AG04449 (cell line): Measurements from ENCODE around the gene KRT36.

ENCODE experiments used
- CTCF ChIA-PET: fragments of 350-600 bp; formaldehyde crosslinking; extraction: SDS; loops from one replicate; lab custom pipeline; 2021; ENCODE audit warnings: antibody characterized with exemption; lab: Yijun Ruan, JAX
- POLR2A ChIA-PET: fragments of 400-600, 350-600 bp; formaldehyde crosslinking; extraction: SDS; loops from one replicate; lab custom pipeline; 2020; ENCODE audit warnings: antibody characterized with exemption, inconsistent platforms; lab: Yijun Ruan, JAX
- DNase-seq: peaks from one replicate; pipeline ENCODE4 v3.0.0-alpha.2; 2010; ENCODE audit warnings: low read depth, low spot score
- H3K4me3 ChIP-seq: 2 replicates; pipeline ENCODE4 v1.5.1; 2011; ENCODE audit warnings: low read depth, mild to moderate bottlenecking, control low read depth, low read length
- TF ChIP-seq, protein P1 (sequence below): IDR thresholded peaks from one replicate; pipeline ENCODE4 v1.5.1; 2011; ENCODE audit warnings: mild to moderate bottlenecking, moderate library complexity, low read length, control low read depth, inconsistent platforms; ENCODE audit not compliant: insufficient read depth; ENCODE audit errors: missing control alignments

The KRT36 gene

DNA sequence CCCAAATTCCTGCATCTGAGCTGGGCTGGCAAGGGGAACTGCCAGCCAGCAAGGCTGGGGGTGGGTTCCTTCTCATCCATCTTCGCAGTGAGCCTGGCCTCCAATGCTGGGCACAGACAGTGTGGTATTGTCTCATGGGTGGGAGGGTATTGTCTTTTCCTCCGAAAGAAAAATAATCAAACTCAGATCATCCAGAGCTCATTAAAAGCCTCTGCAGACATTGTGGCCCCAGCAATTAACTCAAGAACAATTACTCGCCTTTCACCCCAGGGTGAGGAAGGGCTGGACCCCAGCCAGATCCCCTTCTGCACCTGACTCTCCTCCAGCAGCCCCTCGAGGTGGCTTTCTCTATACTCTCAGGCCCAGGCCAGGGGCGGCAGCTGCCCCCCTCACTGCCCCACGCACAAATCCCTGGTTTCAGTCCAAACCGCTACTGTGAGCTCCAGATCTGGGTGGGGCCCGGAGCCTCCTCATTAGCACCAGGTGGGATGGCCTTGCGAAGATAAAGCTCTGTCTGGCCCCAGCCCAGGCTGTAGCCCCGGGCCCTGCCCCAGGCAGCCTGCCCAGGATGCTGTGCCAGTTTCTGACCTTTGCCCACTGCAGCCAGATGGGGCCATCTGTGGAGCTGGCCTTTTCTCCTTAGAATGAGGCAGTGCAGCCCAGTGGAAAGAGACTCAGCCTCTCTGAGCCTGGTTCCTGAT is 31.3 kb upstream of the KRT36 start:
- POLR2A ChIA-PET, result interaction anchor here (1.3 to 1.9 kb wide), 2 partner anchors 10 to 27 kb away, joined by 3 to 5 read pairs; no protein-coding TSS in a partner anchor
- CTCF ChIA-PET, result interaction anchor here (0.8 to 3.3 kb wide), 8 partner anchors 8 to 664 kb away, joined by 3 to 29 read pairs (median 6); no protein-coding TSS in a partner anchor
- DNase-seq, result no peak

DNA sequence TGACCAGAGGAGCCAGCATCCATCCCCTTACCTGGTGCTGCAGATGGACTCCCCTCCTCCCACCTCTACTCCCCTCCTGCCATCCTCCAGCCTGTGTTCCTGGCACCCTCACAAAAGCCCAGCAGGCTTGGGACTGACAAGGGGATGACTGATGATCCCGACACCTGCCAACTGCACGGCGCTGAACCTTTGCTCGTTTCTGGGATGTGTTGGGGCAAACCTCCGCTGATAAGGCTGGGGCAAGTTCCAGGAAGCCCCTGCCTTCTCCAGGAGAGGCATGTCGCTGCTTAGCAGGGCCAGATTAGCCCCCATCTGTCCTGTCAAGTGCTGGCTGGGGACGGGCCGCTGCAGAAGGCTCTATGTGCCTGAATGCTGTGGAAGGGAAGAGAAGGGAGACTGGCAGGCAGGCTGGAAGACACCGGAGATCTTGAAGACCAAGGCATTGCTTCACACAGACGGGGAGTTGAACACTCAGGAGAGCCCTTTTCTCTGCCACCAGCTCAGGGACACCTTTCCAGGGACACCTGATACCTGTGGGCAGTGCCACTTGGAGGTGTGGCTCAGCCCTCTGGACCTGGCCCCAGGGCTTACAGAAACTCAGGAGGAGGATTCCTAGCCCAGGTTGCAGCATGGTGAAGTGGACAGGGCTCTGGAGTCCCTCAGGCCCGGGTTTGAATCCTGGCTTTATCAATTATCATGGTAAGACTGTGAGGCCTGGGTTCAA is 30.0 kb upstream of the KRT36 start:
- TF ChIP-seq, protein P1, sequence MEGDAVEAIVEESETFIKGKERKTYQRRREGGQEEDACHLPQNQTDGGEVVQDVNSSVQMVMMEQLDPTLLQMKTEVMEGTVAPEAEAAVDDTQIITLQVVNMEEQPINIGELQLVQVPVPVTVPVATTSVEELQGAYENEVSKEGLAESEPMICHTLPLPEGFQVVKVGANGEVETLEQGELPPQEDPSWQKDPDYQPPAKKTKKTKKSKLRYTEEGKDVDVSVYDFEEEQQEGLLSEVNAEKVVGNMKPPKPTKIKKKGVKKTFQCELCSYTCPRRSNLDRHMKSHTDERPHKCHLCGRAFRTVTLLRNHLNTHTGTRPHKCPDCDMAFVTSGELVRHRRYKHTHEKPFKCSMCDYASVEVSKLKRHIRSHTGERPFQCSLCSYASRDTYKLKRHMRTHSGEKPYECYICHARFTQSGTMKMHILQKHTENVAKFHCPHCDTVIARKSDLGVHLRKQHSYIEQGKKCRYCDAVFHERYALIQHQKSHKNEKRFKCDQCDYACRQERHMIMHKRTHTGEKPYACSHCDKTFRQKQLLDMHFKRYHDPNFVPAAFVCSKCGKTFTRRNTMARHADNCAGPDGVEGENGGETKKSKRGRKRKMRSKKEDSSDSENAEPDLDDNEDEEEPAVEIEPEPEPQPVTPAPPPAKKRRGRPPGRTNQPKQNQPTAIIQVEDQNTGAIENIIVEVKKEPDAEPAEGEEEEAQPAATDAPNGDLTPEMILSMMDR, result no peak
- ChIA-PET POLR2A (no interaction called here), CTCF (interaction anchor here (1.4 to 1.8 kb wide), 3 partner anchors 10 to 143 kb away, joined by 4 to 6 read pairs (median 4); no protein-coding TSS in a partner anchor)
- DNase-seq, result no peak
- H3K4me3 ChIP-seq, result no peak overlapping the region

More for the DNA sequence above, 31.3 kb upstream of the KRT36 start:
- H3K4me3 ChIP-seq, result no peak overlapping the region
- TF ChIP-seq, protein P1, result no peak

DNA sequence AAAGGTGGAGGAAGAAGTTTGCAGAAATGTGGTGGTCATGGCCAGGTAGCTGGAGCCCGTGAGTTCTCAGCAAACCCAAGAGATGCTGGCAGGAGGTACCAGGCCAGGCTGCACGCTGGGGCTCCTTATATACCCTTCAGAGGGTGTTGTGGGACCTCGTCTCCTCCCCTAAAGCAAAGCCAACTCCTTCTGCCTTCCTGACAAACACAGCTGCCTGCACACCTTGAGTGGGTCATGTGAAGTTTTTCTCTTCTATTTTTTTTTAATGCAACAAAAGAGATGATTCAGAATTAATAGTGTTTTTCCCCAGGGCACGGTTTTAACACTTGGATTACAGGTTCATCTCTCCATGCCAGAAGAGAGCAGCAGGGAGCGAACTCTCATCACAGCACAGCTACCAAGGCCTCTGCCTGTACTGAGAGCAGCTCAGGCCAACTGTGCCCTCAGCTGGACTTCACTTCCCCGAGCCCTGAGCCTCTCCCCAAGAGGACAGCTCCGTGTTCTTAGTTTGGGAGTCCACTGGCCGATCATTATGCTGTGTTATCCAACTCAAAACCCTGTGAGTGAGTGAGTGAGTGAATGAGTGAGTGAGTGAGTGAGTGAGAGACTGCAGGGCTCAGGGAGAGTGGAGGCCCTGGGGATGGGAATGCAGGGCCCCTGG is 29.2 kb upstream of the KRT36 start, which contains the start of gene KRT15:
KRT15 (minus strand) TSS at position 102 of the 661 bp plus-strand sequence; CDS start at position 39, 63 bp downstream.
- no peak for DNase-seq

DNA sequence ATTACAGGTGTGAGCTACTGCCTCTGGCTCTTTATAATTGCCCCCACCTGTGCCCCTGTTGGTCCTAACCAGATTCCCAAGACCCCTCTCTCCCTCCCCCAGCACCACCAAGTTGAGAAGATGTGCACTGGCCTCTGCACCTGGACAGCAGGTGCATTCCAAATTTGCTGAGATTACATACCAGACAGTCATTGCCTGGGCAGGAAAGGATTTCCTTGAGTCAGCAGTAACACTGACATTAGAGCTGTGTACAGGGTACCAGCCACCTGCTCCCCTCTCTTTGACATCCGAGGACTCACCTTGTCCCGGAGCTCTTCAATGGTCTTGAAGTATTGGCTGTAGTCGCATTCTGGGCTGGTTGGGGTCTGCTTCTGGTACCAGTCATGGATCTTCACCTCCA is 28.3 kb upstream of the KRT36 start:
- POLR2A ChIA-PET, result interaction anchor here (0.6 kb wide), 1 partner anchor 171 kb away, joined by 3 read pairs; no protein-coding TSS in a partner anchor
- no peak for DNase-seq
- no peak overlapping the region for H3K4me3 ChIP-seq
- TF ChIP-seq, protein P1, result no peak
- CTCF ChIA-PET, result interaction anchor here (1.4 to 3.8 kb wide), 5 partner anchors 9 to 144 kb away, joined by 4 to 17 read pairs (median 4); no protein-coding TSS in a partner anchor

More for the DNA sequence above, 29.2 kb upstream of the KRT36 start, which contains the start of gene KRT15:
- H3K4me3 ChIP-seq, result no peak within 1 kb of the TSS
- POLR2A ChIA-PET, result no interaction called here
- TF ChIP-seq, protein P1, result no peak
- CTCF ChIA-PET, result interaction anchor here (0.8 to 3.8 kb wide), 5 partner anchors 9 to 144 kb away, joined by 3 to 17 read pairs (median 4); no protein-coding TSS in a partner anchor

DNA sequence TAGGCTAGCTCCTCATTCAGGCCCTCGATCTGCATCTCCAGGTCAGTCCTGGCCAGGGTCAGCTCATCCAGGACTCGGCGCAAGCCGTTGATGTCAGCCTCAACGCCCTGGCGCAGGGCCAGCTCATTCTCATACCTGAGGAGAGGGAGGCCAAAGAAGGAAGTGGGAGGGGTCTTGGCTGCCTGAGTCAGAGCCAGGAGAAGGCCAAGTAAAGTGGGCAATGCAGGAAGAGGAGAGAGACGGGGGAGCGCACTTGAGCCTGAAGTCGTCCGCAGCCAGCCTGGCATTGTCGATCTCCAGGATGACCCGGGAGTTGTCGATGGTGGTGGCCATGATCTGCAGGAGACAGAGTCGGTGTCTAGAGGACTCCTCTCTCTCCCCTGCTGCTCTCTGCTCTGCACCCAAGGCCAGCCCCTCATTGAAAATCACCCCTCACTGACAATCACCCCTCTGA is 27.1 kb upstream of the KRT36 start:
- H3K4me3 ChIP-seq, result no peak overlapping the region
- ChIA-PET CTCF (interaction anchor here (0.7 to 3.8 kb wide), 3 partner anchors 32 to 149 kb away, joined by 3 to 17 read pairs (median 4); no protein-coding TSS in a partner anchor), POLR2A (interaction anchor here (0.6 kb wide), 1 partner anchor 171 kb away, joined by 3 read pairs; no protein-coding TSS in a partner anchor)
- no peak for DNase-seq
- TF ChIP-seq, protein P1, result no peak
